HUES64 (cell line): ENCODE data around the gene TOB1.

Experiments used
- H3K27ac ChIP-seq: 2 replicates; pipeline ENCODE4 v1.7.0; 2013; ENCODE audit warnings: low read depth, low read length, inconsistent platforms
- H3K27me3 ChIP-seq: 2 replicates; pipeline ENCODE4 v1.6.1; 2013; ENCODE audit warnings: mild to moderate bottlenecking, low read length; ENCODE audit not compliant: insufficient read depth
- H3K36me3 ChIP-seq: 2 replicates; pipeline ENCODE4 v1.6.1; 2013; ENCODE audit warnings: mild to moderate bottlenecking, low read length; ENCODE audit not compliant: insufficient read depth
- H3K4me1 ChIP-seq: 2 replicates; pipeline ENCODE4 v1.6.1; 2013; ENCODE audit warnings: mild to moderate bottlenecking, low read length, moderate library complexity; ENCODE audit not compliant: insufficient read depth
- H3K4me3 ChIP-seq: 2 replicates; pipeline ENCODE4 v1.5.1; 2013; ENCODE audit warnings: mild to moderate bottlenecking, low read length, moderate library complexity
- H3K9ac ChIP-seq: 2 replicates; pipeline ENCODE4 v1.6.1; 2013; ENCODE audit warnings: mild to moderate bottlenecking, low read depth, low read length
- H3K9me3 ChIP-seq: 2 replicates; pipeline ENCODE4 v1.6.1; 2013; ENCODE audit warnings: low read depth, low read length; ENCODE audit not compliant: insufficient read depth
- WGBS: fragments of 150-250, 120-280 bp; methylation state at CpG from one replicate; pipeline ENCODE4 v1.1.7; 2013; ENCODE audit warnings: missing lambda C conversion rate; 5-methylcytosine and 5-hydroxymethylcytosine counted together

Gene TOB1

DNA sequence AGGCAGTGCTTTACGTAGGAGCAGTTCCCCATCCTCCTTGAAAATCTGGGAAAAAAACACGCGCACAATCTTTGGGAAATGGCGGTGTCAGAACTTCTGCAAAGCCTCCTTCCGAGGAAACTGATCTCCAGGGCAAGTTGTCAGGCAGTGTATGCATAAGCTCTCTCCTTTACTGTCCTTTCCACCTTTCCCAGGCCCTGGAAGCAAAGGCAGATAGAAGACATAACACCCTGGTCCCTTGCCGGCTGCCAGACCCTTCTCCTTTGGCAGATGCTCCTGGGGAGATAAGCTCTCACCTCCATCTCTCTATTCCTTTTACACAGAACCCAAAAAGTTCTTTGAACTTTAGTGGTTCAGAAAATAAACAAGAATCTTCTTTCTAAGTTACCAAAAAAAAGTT is 12.4 kb downstream of the TOB1 start:
- 91% methylated on average over 6 of the region's 6 CpGs for WGBS
- H3K9ac ChIP-seq, result no peak overlapping the region
- no peaks in the 10 kb centered on the region for H3K36me3 ChIP-seq
- no peak overlapping the region for H3K4me3 ChIP-seq
- H3K4me1 ChIP-seq, result peaks cover 3% of the 10 kb centered on the region
- H3K9me3 ChIP-seq, result no peaks in the 10 kb centered on the region
- H3K27me3 ChIP-seq, result no peaks in the 10 kb centered on the region
- H3K27ac ChIP-seq, result no peak overlapping the region

DNA sequence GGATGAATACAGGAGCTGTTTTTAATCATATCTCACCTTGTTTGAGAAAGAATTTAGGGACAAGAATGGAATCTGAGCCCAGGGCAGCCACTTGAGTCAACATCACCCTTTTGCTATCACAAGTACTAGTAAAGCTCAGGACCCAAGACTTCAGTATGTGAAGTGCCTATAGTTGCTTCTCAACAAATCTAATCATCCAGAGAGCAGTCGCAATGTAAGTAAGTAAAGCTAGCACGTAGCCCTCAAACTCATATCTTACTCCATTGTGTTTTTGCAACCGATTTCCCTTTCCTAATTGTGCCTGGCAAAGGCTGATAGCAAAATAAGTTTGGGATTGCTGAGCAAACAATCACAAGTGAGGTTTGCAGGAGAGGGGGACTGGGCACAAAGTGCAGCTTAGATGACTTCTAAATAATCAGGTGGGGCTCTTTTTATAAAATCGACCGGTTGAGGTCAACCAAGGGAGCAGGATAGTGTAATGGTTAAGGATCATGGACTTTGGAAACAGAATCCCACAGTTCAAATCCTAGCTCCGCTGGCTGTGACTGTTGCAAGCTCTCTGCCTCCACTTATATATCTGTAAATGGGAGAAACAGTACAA is 13.0 kb downstream of the TOB1 start:
- Histone ChIP-seq H3K36me3 (no peaks in the 10 kb centered on the region), H3K9ac (no peak overlapping the region), H3K4me3 (no peak overlapping the region), H3K9me3 (no peaks in the 10 kb centered on the region), H3K27ac (no peak overlapping the region), H3K4me1 (peaks cover 3% of the 10 kb centered on the region), H3K27me3 (no peaks in the 10 kb centered on the region)
- WGBS, result 96% methylated on average over 6 of the region's 6 CpGs

DNA sequence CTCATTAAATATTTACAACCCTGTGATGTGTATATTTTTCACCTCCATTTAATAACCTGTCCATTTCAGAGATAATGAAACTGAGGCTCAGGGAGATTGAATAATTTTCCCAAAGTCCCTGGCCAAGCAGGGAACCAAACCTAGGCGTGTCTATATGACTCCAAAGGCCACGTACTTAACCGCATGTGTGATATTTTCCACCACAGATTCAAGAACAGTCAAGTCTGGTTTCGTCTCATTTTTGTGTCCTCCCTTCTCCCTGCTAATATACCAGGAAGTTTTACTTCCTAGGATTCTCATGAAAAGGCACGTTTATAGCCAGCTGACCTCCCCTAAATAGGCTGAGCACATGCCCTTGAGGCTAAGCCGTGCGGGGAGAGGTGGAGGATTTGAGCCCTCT is 15.5 kb downstream of the TOB1 start:
- Histone ChIP-seq H3K9ac (no peak overlapping the region), H3K9me3 (no peaks in the 10 kb centered on the region), H3K27ac (no peak overlapping the region), H3K36me3 (no peaks in the 10 kb centered on the region), H3K27me3 (no peaks in the 10 kb centered on the region), H3K4me3 (no peak overlapping the region), H3K4me1 (peaks cover 5% of the 10 kb centered on the region)
- 90% methylated on average over 5 of the region's 7 CpGs for WGBS

DNA sequence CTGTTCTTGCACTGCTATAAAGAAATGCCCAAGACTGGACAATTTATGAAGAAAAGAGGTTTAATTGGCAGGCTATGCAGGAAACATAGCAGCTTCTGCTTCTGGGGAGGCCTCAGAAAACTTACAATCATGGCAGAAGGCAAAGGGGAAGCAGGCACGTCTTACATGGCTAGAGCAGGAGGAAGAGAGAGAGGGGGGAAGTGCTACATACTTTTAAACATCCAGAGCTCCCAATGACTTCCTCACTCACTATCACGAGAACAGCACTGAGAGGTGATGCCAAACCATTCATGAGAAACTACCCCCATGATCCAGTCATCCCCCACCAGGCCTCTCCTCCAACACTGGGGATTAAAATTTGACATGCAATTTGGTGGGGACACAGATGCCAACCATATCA is 17.4 kb downstream of the TOB1 start:
- no peak overlapping the region for H3K4me3 ChIP-seq
- H3K4me1 ChIP-seq, result peaks cover 9% of the 10 kb centered on the region
- no peaks in the 10 kb centered on the region for H3K9me3 ChIP-seq
- no peak overlapping the region for H3K27ac ChIP-seq
- no peaks in the 10 kb centered on the region for H3K27me3 ChIP-seq
- WGBS, result 90% methylated on average over 2 of the region's 2 CpGs
- no peak overlapping the region for H3K9ac ChIP-seq
- no peaks in the 10 kb centered on the region for H3K36me3 ChIP-seq

DNA sequence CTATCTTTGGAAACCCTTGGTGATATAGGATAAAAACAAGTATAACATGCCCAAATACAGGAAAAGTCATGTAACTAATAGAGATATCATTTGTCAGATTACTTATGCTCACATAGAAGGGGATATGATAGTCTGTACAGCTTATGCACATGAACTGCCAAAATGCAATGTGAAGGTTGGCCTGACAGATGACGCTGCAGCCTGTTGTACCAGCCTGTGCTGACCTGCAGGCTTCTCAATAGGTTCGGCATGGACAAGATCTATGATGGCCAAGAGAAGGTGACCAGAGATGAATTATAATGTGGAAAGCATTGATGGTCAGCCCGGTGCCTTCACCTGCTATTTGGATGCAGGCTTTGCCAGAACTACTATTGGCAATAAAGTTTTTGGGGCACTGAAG is 18.1 kb downstream of the TOB1 start:
- H3K9ac ChIP-seq, result no peak overlapping the region
- H3K9me3 ChIP-seq, result no peaks in the 10 kb centered on the region
- H3K4me3 ChIP-seq, result no peak overlapping the region
- WGBS, result 90% methylated on average over 3 of the region's 3 CpGs
- H3K4me1 ChIP-seq, result peaks cover 9% of the 10 kb centered on the region
- H3K27me3 ChIP-seq, result no peaks in the 10 kb centered on the region
- no peaks in the 10 kb centered on the region for H3K36me3 ChIP-seq
- H3K27ac ChIP-seq, result no peak overlapping the region

DNA sequence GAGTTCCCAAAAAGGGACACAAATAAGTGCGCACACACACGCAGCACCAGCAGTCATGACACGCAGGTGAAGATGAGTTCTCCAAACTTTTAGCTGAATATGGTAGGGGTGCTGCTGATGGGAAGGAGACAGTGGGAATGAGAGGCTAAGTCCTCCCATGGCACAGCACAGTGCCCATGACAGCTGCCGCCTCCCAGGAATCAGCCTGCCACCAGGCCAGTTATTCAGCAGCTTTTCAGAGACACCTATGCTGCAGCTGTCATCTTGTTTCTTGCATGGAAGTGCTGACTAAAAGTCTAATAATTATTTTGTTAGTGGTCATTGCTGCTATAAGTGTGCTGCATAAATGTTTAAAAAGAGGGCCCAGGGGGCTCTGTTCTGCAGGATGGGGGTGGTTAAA is 18.6 kb downstream of the TOB1 start:
- WGBS, result 97% methylated on average over 4 of the region's 4 CpGs
- Histone ChIP-seq H3K27me3 (no peaks in the 10 kb centered on the region), H3K27ac (no peak overlapping the region), H3K36me3 (no peaks in the 10 kb centered on the region), H3K9me3 (no peaks in the 10 kb centered on the region), H3K4me3 (no peak overlapping the region), H3K4me1 (peaks cover 9% of the 10 kb centered on the region), H3K9ac (no peak overlapping the region)

DNA sequence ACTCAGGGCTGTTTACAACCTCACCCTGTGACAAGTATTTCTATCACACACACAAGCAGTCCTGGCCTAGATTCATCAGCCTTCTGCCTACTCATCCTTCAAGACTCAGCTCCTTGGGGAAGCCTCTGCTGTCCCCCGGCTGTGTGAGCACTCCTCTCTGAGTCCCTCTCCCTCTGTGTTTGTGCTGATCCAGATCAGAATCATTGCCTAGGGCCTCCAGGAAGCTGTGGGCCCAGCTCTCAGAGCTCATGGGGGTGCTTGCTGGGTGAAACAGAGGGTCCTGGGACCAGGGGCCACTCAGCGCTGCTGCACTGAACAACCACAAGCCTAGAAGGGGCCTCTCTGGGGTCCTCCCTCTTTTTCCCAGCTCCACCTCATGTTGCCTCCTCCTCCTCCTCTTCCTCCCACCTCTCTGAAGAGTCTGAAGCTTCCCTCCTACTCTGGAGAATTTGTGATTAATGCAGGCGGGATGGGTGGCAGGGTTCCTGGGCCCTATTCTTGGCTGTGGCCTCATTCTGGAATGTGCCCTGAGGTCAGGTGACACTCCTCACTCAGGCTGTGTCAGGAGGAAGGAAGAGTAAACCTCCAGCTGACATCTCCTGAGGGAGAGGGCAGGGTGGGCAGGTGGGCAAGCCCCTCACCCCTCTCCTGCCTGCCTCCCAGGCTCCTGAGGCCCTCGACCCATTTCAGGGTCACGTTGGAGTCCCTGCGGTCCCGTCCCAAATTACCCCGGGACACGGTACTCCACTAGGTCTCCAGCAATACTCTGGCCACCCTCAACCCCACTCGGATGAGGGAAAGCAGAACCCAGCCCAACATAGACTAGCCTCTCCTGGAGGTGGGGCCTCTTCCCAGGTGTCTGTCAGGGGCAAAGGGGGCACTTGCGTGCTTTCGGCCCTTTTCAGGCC is 20.7 kb downstream of the TOB1 start:
- Histone ChIP-seq H3K9ac (no peak overlapping the region), H3K27me3 (no peaks in the 10 kb centered on the region)

DNA sequence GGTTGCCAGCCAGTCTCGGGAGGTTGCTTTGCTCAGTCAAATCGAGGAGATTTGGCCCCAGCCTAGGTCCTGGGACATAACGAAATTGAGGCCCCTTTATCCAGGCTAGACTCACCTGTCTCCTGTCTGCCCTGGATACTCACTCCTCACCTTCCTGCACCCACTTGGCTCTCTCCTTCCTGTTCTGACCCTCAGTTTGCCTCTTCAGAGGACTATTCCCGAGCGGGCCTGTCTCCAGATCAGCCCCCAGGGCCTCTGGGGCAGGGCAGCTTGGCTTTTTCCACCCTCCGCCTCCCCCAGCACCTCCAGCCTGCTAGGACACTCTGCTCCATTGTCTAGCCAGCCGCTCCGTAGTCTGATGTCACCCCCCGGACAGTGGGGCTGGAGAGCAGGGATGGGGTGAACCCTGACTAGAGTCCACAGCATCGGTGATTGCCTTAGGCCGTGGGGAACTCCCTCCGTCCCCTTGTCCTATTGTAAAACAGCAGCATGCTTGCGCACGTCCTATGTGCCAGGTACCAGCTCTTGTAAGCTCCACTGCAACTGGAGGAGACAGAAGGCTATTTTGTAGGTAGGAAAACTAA is 21.9 kb downstream of the TOB1 start:
- Histone ChIP-seq H3K27ac (no peak overlapping the region), H3K4me3 (no peak overlapping the region), H3K27me3 (no peaks in the 10 kb centered on the region), H3K9me3 (no peaks in the 10 kb centered on the region), H3K36me3 (no peaks in the 10 kb centered on the region), H3K4me1 (0 out of 2 replicates have a peak, but pooled peaks cover 6% of the 10 kb centered on the region), H3K9ac (no peak overlapping the region)
- 88% methylated on average over 14 of the region's 14 CpGs for WGBS

More for the DNA sequence above, 20.7 kb downstream of the TOB1 start:
- Histone ChIP-seq H3K4me3 (no peak overlapping the region), H3K9me3 (no peaks in the 10 kb centered on the region), H3K4me1 (0 out of 2 replicates have a peak, but pooled peaks cover 6% of the 10 kb centered on the region), H3K27ac (no peak overlapping the region), H3K36me3 (no peaks in the 10 kb centered on the region)
- 84% methylated on average over 12 of the region's 12 CpGs for WGBS

DNA sequence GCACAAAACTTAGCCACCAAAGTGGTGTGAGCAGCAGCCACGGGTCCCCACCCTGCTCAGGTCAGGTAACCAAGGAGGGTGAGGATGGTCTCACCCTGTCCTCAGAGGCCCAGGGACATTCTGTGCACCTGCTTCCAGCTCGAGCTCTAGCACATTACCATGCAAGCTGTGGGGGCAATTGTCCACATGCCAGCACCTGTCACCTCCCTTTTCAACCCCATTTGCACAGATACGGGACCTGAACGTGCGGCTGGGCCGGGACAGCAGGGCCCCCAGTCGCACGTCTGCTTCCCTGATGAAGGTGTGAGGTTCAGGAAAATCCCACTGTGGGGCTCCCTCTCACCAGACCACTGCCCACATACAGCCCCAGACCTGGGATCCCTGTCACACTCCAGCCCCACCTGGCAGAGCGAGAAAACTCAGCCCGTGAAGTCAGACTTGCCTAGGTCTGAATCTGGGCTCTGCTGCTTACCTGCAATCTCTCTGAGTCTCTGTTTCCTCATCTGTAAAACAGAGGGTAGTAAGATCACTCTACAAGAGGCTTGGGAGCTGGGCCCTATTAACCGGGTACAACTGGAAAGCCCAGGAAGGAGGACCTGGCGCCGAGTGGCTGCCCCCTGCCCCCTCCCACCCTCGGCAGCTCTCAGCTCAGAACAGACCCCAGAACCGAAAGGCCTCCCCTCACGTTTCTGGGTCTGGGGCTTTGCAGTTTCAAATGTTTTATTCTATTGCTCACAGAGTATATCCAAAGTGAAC is 22.8 kb downstream of the TOB1 start:
- Histone ChIP-seq H3K4me1 (0 out of 2 replicates have a peak, but pooled peaks cover 6% of the 10 kb centered on the region), H3K9me3 (no peaks in the 10 kb centered on the region), H3K27ac (no peak overlapping the region), H3K9ac (no peak overlapping the region), H3K27me3 (no peaks in the 10 kb centered on the region), H3K36me3 (no peaks in the 10 kb centered on the region), H3K4me3 (no peak overlapping the region)
- 87% methylated on average over 16 of the region's 16 CpGs for WGBS

DNA sequence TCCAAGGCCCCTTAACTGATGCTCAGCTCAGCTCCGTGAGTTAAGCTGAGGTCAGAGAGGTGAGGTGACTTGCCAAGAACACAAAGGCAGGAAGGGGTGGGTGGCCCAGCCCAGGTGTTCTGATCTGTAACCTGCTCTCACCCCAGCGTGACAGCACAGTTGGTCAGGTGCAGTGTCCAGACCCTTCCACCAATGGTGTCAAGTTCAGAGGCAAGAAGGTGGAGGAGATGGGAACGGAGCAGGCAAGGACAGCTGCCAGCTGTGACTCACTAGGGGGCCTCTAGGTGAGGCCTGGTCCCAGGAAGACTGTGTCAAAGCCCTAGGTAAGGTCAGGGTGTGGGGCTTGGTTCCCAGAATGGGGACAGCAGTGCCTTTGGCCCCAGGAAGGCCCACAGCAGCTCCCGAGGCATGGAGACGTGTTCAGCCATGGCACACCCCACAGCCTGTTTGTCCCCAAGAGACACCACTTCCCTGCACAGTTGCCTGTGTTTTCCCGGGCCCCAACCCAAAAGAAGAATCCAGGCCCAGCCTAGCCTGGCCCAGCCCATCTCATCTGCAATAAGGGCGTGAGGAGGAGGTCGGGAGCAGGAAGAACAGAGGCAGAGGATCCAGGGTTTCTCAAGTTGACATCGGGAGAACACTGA is 23.5 kb downstream of the TOB1 start:
- Histone ChIP-seq H3K4me3 (no peak overlapping the region), H3K36me3 (no peaks in the 10 kb centered on the region), H3K27ac (no peak overlapping the region), H3K9me3 (no peaks in the 10 kb centered on the region), H3K27me3 (no peaks in the 10 kb centered on the region), H3K9ac (no peak overlapping the region), H3K4me1 (0 out of 2 replicates have a peak, but pooled peaks cover 6% of the 10 kb centered on the region)
- 83% methylated on average over 9 of the region's 9 CpGs for WGBS
